ENCODE data around the gene FOXI3. TPM values are rescaled to one million over a fixed set of nuclear protein-coding genes. Genes with fewer than 3 reads are reported as not detected.

FOXI3 gene
- total RNA-seq: under 1 TPM in 1 of 2 donors, not detected in 1; 0.40 TPM

DNA sequence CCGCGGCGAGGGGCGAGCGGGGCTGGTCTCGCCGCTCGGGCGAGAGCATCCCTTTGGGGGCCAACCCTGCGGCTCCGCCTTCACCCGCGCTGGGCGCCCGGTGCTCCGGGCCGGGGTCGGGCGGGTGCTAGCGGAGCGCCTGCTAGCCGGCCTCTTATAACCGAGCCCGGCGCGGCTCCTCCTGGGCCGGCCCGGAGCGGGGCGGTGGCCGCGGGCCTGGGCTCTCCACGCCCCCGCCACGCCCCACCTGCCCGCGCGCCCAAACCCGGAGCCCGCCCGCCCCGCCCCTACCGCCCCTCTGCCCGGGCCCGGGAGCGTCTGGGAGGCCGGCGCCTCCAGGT, at the start of gene FOXI3:
Gene FOXI3, minus strand, starts transcription at position 129 of the 341 bp plus-strand sequence. CDS start 158 bp downstream, outside the sequence.
- WGBS: 2% methylated on average over 23 of the region's 48 CpGs
- no peak for DNase-seq (ENCODE audit: low spot score)
- intact Hi-C loops (cut with DNase I): no loop called here
- TF ChIP-seq POLR2AphosphoS5 (IDR thresholded peaks at IDR 0.05): no peak
- TF ChIP-seq POLR2A (IDR thresholded peaks at IDR 0.05): no peak
- TF ChIP-seq, protein P1, sequence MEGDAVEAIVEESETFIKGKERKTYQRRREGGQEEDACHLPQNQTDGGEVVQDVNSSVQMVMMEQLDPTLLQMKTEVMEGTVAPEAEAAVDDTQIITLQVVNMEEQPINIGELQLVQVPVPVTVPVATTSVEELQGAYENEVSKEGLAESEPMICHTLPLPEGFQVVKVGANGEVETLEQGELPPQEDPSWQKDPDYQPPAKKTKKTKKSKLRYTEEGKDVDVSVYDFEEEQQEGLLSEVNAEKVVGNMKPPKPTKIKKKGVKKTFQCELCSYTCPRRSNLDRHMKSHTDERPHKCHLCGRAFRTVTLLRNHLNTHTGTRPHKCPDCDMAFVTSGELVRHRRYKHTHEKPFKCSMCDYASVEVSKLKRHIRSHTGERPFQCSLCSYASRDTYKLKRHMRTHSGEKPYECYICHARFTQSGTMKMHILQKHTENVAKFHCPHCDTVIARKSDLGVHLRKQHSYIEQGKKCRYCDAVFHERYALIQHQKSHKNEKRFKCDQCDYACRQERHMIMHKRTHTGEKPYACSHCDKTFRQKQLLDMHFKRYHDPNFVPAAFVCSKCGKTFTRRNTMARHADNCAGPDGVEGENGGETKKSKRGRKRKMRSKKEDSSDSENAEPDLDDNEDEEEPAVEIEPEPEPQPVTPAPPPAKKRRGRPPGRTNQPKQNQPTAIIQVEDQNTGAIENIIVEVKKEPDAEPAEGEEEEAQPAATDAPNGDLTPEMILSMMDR (IDR thresholded peaks at IDR 0.05): no peak
- peaks cover 4% of the 10 kb centered on the region for H3K4me1 ChIP-seq (replicated peaks)
- peak within 1 kb of the TSS; percentile 20 to 37 for H3K4me3 ChIP-seq
- H3K27me3 ChIP-seq (replicated peaks; ENCODE audit: insufficient read depth): peaks cover 5% of the 10 kb centered on the region
- H3K27ac ChIP-seq: no peak within 1 kb of the TSS
- no peaks in the 10 kb centered on the region for H3K9me3 ChIP-seq
- H3K36me3 ChIP-seq: no peaks in the 10 kb centered on the region

DNA sequence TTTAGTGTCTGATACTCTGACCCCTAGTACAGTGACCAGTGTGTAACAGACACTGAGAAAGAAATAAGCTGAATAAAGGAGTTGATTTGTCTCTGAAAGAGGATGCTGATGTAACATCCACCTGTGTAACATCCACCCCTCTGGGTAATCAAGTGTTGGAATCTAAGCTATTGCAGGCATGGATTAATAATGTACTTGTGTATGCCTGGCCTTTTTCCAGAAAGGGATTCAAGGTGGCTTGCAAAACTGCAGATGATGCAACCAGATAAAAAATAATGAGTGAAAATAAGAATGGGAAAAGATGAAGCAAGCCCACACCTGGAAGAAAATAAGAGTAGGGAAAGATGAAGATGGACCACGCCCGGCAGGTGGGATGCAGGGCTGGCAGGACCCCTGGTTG, 48.2 kb upstream of the FOXI3 start:
- TF ChIP-seq, protein P1 (IDR thresholded peaks at IDR 0.05): no peak
- TF ChIP-seq POLR2AphosphoS5 (IDR thresholded peaks at IDR 0.05) (no peak), POLR2A (IDR thresholded peaks at IDR 0.05) (no peak)
- 89% methylated on average over 2 of the region's 2 CpGs for WGBS
- intact Hi-C loops (cut with DNase I): no loop called here

DNA sequence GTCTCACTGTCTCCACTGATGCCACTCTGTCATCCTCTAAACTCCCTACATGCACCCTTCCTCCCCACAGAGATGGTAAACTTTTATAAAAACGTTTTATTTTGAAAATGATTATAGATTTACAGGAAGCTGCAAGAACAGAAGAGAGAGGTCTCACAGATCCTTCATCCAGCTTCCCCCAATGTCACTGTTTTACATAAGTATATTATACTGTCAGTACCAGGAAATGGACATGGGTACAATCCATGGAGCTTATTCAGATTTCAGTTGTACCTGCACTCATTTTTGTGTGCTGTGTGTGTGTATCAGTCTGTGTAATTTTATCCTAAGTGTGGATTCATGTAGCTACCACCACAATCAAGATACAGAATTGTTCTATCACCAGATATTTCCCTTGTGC, 46.7 kb upstream of the FOXI3 start:
- DNase-seq (ENCODE audit: low spot score): no peak
- H3K36me3 ChIP-seq: no peaks in the 10 kb centered on the region
- no peak overlapping the region for H3K27ac ChIP-seq
- H3K27me3 ChIP-seq (replicated peaks; ENCODE audit: insufficient read depth): no peaks in the 10 kb centered on the region
- intact Hi-C loops (cut with DNase I): no loop called here
- TF ChIP-seq POLR2A (IDR thresholded peaks at IDR 0.05) (no peak), POLR2AphosphoS5 (IDR thresholded peaks at IDR 0.05) (no peak)
- TF ChIP-seq, protein P1 (IDR thresholded peaks at IDR 0.05): no peak
- no peaks in the 10 kb centered on the region for H3K4me1 ChIP-seq (replicated peaks)
- H3K4me3 ChIP-seq: no peak overlapping the region
- no peaks in the 10 kb centered on the region for H3K9me3 ChIP-seq
- WGBS: 53% methylated on average over 1 of the region's 1 CpG

More for the DNA sequence above, 48.2 kb upstream of the FOXI3 start:
- no peak overlapping the region for H3K4me3 ChIP-seq
- H3K27me3 ChIP-seq (replicated peaks; ENCODE audit: insufficient read depth): no peaks in the 10 kb centered on the region
- no peak overlapping the region for H3K27ac ChIP-seq
- H3K36me3 ChIP-seq: no peaks in the 10 kb centered on the region
- no peak for DNase-seq (ENCODE audit: low spot score)
- H3K4me1 ChIP-seq (replicated peaks): no peaks in the 10 kb centered on the region
- no peaks in the 10 kb centered on the region for H3K9me3 ChIP-seq

DNA sequence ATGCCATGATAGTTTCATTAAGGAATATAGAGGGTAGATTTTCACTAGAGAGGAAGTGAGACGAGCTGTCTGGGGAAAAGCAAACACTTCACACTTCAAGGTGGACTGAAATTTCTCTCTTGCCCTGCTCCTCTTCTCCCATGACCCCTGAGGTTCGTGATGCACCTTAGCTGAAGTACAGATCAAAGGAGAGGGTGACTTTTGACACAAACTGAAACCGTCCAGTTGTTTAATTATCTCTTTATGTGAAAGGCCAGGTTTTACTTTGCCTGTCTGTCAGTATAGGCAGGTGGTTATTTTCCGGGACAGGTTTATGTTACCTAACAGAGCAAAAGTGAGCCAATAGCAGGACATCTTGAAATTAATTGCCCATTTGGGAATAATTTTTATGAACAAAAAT, 41.0 kb upstream of the FOXI3 start:
- Histone ChIP-seq H3K9me3 (no peaks in the 10 kb centered on the region), H3K27me3 (replicated peaks; ENCODE audit: insufficient read depth) (no peaks in the 10 kb centered on the region), H3K36me3 (no peaks in the 10 kb centered on the region), H3K4me3 (no peak overlapping the region), H3K4me1 (replicated peaks) (no peaks in the 10 kb centered on the region), H3K27ac (no peak overlapping the region)
- intact Hi-C loops (cut with DNase I): no loop called here
- DNase-seq (ENCODE audit: low spot score): no peak
- WGBS: 39% methylated on average over 4 of the region's 4 CpGs
- TF ChIP-seq, protein P1 (IDR thresholded peaks at IDR 0.05): no peak
- TF ChIP-seq POLR2A (IDR thresholded peaks at IDR 0.05): no peak
- TF ChIP-seq POLR2AphosphoS5 (IDR thresholded peaks at IDR 0.05): no peak

DNA sequence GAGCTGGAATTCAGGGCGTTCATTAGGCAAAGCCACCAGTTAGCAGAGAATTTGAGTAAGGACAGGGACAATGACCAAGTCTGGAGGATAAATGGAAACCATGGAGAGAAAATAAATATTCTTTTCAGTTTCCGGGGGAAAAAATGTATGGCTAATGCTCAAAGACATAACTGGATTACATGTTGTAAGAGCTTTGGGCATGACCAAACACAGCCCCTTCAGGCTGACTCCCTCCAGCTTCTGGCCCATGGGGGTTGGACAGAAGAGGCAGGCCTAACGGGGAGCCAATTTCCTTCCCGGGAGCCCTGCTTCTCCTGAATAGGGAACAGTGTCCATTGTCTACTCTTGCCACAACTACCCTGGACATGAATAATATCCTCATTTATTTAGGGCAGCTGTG, 39.5 kb upstream of the FOXI3 start:
- DNase-seq (ENCODE audit: low spot score): no peak
- WGBS: 46% methylated on average over 4 of the region's 4 CpGs
- Histone ChIP-seq H3K27me3 (replicated peaks; ENCODE audit: insufficient read depth) (no peaks in the 10 kb centered on the region), H3K4me1 (replicated peaks) (no peaks in the 10 kb centered on the region), H3K27ac (no peak overlapping the region), H3K9me3 (no peaks in the 10 kb centered on the region), H3K4me3 (no peak overlapping the region), H3K36me3 (no peaks in the 10 kb centered on the region)
- intact Hi-C loops (cut with DNase I): no loop called here
- TF ChIP-seq POLR2A (IDR thresholded peaks at IDR 0.05): no peak
- no peak for TF ChIP-seq POLR2AphosphoS5 (IDR thresholded peaks at IDR 0.05)
- TF ChIP-seq, protein P1 (IDR thresholded peaks at IDR 0.05): no peak

All from prostate gland (tissue), 2 donors.